Upper lobe of left lung (tissue), 6 donors: ENCODE measurements around the gene DRGX. TPM values are rescaled to one million over a fixed set of nuclear protein-coding genes. Genes with fewer than 3 reads are reported as not detected.
A peak's percentile ranks its signal among the peaks of the same experiment; 100 is the strongest.

Experiments
- ATAC-seq, 2 donors: fragments of 200-7000 bp; cut with Tn5 transposase; one replicate each; pipeline ENCODE4 v1.9.1; 2022; ENCODE audit warnings: mild to moderate bottlenecking in 2 of 2, moderate library complexity in 2 of 2; ENCODE audit not compliant: low FRiP score in 2 of 2
- DNase-seq, 2 donors: peaks; one replicate each; pipeline ENCODE4 v3.0.0-alpha.2; 2019 to 2020
- H3K27ac ChIP-seq, 4 donors: fragments of 200-600 bp; sonication (generic); one replicate each; pipeline ENCODE4 v1.5.1; 2016 to 2019
- H3K27me3 ChIP-seq, 4 donors: fragments of 200-600 bp; sonication (generic); one replicate each; pipeline ENCODE4 v1.5.1; 2017 to 2019
- H3K36me3 ChIP-seq, 4 donors: fragments of 200-600 bp; sonication (generic); one replicate each; pipeline ENCODE4 v1.5.1; 2016 to 2019
- H3K4me1 ChIP-seq, 4 donors: fragments of 200-600 bp; sonication (generic); one replicate each; pipeline ENCODE4 v1.5.1; 2018 to 2019
- H3K4me3 ChIP-seq, 4 donors: fragments of 200-600 bp; sonication (generic); one replicate each; pipeline ENCODE4 v1.5.1; 2017 to 2019; ENCODE audit warnings: mild to moderate bottlenecking in 2 of 4, moderate library complexity in 1 of 4
- H3K9me3 ChIP-seq, 4 donors: fragments of 200-600 bp; sonication (generic); one replicate each; pipeline ENCODE4 v1.5.1; 2018 to 2019
- CTCF ChIP-seq, 6 experiments: fragments of 450-650 bp in 4 of 6; fragments of 200-600 bp in 2 of 6; sonication (generic) in 2 of 6; IDR thresholded peaks; one replicate each; pipeline ENCODE4 v1.5.1; 2016 to 2019; ENCODE audit warnings: antibody characterized with exemption in 6 of 6
- EP300 ChIP-seq, 4 donors: sonication (generic); formaldehyde crosslinking; IDR thresholded peaks; one replicate each; pipeline ENCODE4 v1.5.1; 2017; ENCODE audit warnings: antibody characterized with exemption in 4 of 4, control low read depth in 2 of 4
- POLR2A ChIP-seq, 4 donors: fragments of 450-650 bp; IDR thresholded peaks; one replicate each; pipeline ENCODE4 v1.5.1; 2016 to 2017; ENCODE audit warnings: antibody characterized with exemption in 4 of 4, mild to moderate bottlenecking in 2 of 4
- POLR2AphosphoS5 ChIP-seq, 2 donors: sonication (generic); formaldehyde crosslinking; IDR thresholded peaks; one replicate each; pipeline ENCODE4 v1.5.1; 2017; ENCODE audit warnings: antibody characterized with exemption in 2 of 2
- WGBS, 2 donors: methylation state at CpG; one replicate each; pipeline ENCODE4 v1.1.5; 2017 to 2018; 5-methylcytosine and 5-hydroxymethylcytosine counted together
- total RNA-seq, 6 donors: library from RNA; depleted of rRNA in 4 of 6; stranded (reverse); fragments of >200 nt in 4 of 6; gene quantifications; one replicate each; pipeline versions ENCODE4 v1.1.0 to v1.2.1, GENCODE V29; 2016 to 2021
- donor health status: DM: no; HTN: no; CAD: no; lungs with moderate emphysema.
- donor health status: DM: no; HTN: yes; CAD: no; lungs with severe emphysema.

The DRGX gene
- total RNA-seq, 6 donors from 2014 or later, result 0.09 to 0.17 TPM; not detected in 4

GRCh38 chr10:49361178-49361554 lies 34.7 kb downstream of the DRGX start:
- Histone ChIP-seq H3K9me3 (no peaks in the 10 kb centered on the region), H3K4me1 (peaks cover 6 to 36% (median 19%) of the 10 kb centered on the region in 4 donors), H3K4me3 (no peak overlapping the region), H3K27me3 (no peaks in the 10 kb centered on the region), H3K36me3 (no peaks in the 10 kb centered on the region), H3K27ac (no peak overlapping the region)
- 92 to 93% methylated on average over 4 to 8 of the region's 8 CpGs for WGBS, 2 donors
- ATAC-seq (no peak), DNase-seq (no peak)
- TF ChIP-seq POLR2AphosphoS5 (IDR thresholded peaks at IDR 0.05) (no peak), EP300 (IDR thresholded peaks at IDR 0.05) (no peak), CTCF (IDR thresholded peaks at IDR 0.05) (no peak), POLR2A (IDR thresholded peaks at IDR 0.05) (no peak)

- Histone ChIP-seq H3K9me3 (no peaks in the 10 kb centered on the region), H3K27ac (peak overlapping the region in 1 of 4 donors; percentile 64), H3K4me1 (peaks cover 6 to 36% (median 19%) of the 10 kb centered on the region in 4 donors), H3K27me3 (no peaks in the 10 kb centered on the region), H3K4me3 (no peak overlapping the region), H3K36me3 (no peaks in the 10 kb centered on the region)
- WGBS, 2 donors, result 44 to 57% methylated on average over 5 to 15 of the region's 15 CpGs
- peak in 1 of 2 donors; percentile 70 for DNase-seq
- ATAC-seq, result peak; percentile 14 to 69
- TF ChIP-seq POLR2AphosphoS5 (IDR thresholded peaks at IDR 0.05), result no peak
- no peak for TF ChIP-seq EP300 (IDR thresholded peaks at IDR 0.05)
- no peak for TF ChIP-seq POLR2A (IDR thresholded peaks at IDR 0.05)
- TF ChIP-seq CTCF (IDR thresholded peaks at IDR 0.05), result no peak
Observed at GRCh38 chr10:49360271-49361177, 35.4 kb downstream of the DRGX start.

- Histone ChIP-seq H3K4me3 (no peak overlapping the region), H3K27me3 (no peaks in the 10 kb centered on the region), H3K4me1 (peaks cover 6 to 32% (median 19%) of the 10 kb centered on the region in 4 donors), H3K9me3 (no peaks in the 10 kb centered on the region), H3K27ac (peak overlapping the region in 1 of 4 donors; percentile 64), H3K36me3 (no peaks in the 10 kb centered on the region)
- no peak for DNase-seq
- 30 to 31% methylated on average over 7 to 9 of the region's 13 CpGs for WGBS, 2 donors
- ATAC-seq, result no peak
- TF ChIP-seq POLR2AphosphoS5 (IDR thresholded peaks at IDR 0.05) (no peak), EP300 (IDR thresholded peaks at IDR 0.05) (no peak), CTCF (IDR thresholded peaks at IDR 0.05) (no peak), POLR2A (IDR thresholded peaks at IDR 0.05) (no peak)
Observed at GRCh38 chr10:49359349-49360270, 36.3 kb downstream of the DRGX start.

DNA sequence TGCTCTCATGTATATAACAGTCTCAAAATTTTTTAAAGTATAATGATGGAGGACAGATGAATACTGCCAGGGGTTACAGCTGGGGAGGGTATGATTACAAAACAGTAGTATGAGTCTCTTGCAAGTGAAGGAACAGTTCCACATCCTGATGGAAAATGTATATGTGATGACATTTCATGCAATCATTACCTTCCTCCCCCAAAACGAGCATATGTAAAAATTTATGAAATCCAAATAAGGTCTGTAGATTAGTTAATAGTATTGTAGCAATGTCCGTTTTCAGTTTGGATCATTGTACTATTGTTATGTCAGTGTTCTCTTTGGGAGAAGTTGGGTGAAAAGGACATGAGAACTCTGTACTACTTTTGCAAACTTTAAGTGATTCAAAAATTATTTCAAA lies 38.0 kb downstream of the DRGX start:
- Histone ChIP-seq H3K36me3 (no peaks in the 10 kb centered on the region), H3K27me3 (no peaks in the 10 kb centered on the region), H3K4me3 (no peak overlapping the region), H3K9me3 (no peaks in the 10 kb centered on the region), H3K4me1 (peaks cover 6 to 25% (median 16%) of the 10 kb centered on the region in 4 donors), H3K27ac (no peak overlapping the region)
- DNase-seq (no peak), ATAC-seq (no peak)
- 61 to 73% methylated on average over 2 of the region's 2 CpGs for WGBS, 2 donors
- TF ChIP-seq POLR2A (IDR thresholded peaks at IDR 0.05) (no peak), CTCF (IDR thresholded peaks at IDR 0.05) (no peak), EP300 (IDR thresholded peaks at IDR 0.05) (no peak), POLR2AphosphoS5 (IDR thresholded peaks at IDR 0.05) (no peak)
